COR-L47 (cell line): Measurements from ENCODE around the gene HOXD3.
A peak's percentile ranks its signal among the peaks of the same experiment; 100 is the strongest.

Source experiments
- DNase-seq: peaks from one replicate; lab custom pipeline; 2025; lab: John Stamatoyannopoulos, UW

The HOXD3 gene

GRCh38 chr2:176156807-176157498 is at the start of gene HOXD3:
Gene HOXD3 (plus strand): TSS chr2:176157307. CDS start chr2:176169115, 11,808 bp downstream.
- DNase-seq = no peak

- peak; percentile 23 for DNase-seq
These were observed 49.4 kb upstream of the HOXD3 start for GRCh38 chr2:176107731-176108181.

GRCh38 chr2:176109192-176109901 is 47.8 kb upstream of the HOXD3 start:
- no peak for DNase-seq

GRCh38 chr2:176109946-176110345 is 47.2 kb upstream of the HOXD3 start:
- no peak for DNase-seq

- DNase-seq = no peak
These were observed 46.4 kb upstream of the HOXD3 start for GRCh38 chr2:176110415-176111308.

- DNase-seq = no peak
These were observed 45.8 kb upstream of the HOXD3 start for GRCh38 chr2:176111309-176111663.

- no peak for DNase-seq
These were observed 45.2 kb upstream of the HOXD3 start for GRCh38 chr2:176111846-176112374.

- no peak for DNase-seq
These were observed 44.5 kb upstream of the HOXD3 start for GRCh38 chr2:176112375-176113302.

GRCh38 chr2:176114120-176114929 is 42.8 kb upstream of the HOXD3 start:
- DNase-seq = peak; percentile 83

- no peak for DNase-seq
These were observed 42.0 kb upstream of the HOXD3 start for GRCh38 chr2:176114930-176115625.

GRCh38 chr2:176115883-176116813 is 41.0 kb upstream of the HOXD3 start, which contains the start of gene HOXD10:
Gene HOXD10 (plus strand): TSS chr2:176116778. CDS start chr2:176116834, 56 bp downstream.
- no peak for DNase-seq

- no peak for DNase-seq
These were observed 39.8 kb upstream of the HOXD3 start for GRCh38 chr2:176117162-176117822.

- no peak for DNase-seq
These were observed 39.2 kb upstream of the HOXD3 start for GRCh38 chr2:176117823-176118371.

- DNase-seq = no peak
These were observed 38.3 kb upstream of the HOXD3 start for GRCh38 chr2:176118601-176119339.

- DNase-seq = no peak
These were observed 36.5 kb upstream of the HOXD3 start for GRCh38 chr2:176120364-176121189.
